Fibroblast of lung (primary cell): ENCODE data around the gene RAET1E.

Experiments used
- EZH2 ChIP-seq: IDR thresholded peaks from 2 replicates; pipeline ENCODE4 v1.5.1; 2012; ENCODE audit warnings: low read length, control low read depth, mild to moderate bottlenecking; ENCODE audit errors: missing control alignments
- TF ChIP-seq, protein P1 (sequence below), 2 donors: IDR thresholded peaks in 1 of 2; conservative IDR thresholded peaks in 1 of 2; 1 replicate in 1 of 2; 2 replicates in 1 of 2; pipeline ENCODE4 v1.5.1; 2011 to 2012; ENCODE audit warnings: low read length in 2 of 2, control low read depth in 1 of 2, inconsistent platforms in 1 of 2, low read depth in 1 of 2, mild to moderate bottlenecking in 1 of 2

DNA sequence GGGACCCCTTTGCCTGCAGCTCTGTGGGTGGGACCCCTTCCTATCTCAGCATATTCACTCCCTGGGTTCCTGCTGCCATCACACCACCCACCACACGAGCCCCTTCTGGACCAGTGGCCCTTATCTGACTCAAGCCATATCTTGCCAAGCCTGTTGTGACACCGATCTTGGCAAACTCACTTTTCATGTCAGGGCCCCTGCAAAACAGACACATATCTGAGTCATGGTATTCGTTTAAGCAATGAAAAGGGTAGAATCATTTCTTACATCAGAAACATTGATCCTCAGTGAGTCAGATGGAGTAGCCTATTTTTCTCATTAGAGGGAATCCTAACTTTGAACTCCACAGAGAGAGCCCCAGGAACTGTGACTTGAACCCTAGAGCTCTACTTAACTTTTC lies 10.6 kb downstream of the RAET1E start:
- TF ChIP-seq, protein P1, sequence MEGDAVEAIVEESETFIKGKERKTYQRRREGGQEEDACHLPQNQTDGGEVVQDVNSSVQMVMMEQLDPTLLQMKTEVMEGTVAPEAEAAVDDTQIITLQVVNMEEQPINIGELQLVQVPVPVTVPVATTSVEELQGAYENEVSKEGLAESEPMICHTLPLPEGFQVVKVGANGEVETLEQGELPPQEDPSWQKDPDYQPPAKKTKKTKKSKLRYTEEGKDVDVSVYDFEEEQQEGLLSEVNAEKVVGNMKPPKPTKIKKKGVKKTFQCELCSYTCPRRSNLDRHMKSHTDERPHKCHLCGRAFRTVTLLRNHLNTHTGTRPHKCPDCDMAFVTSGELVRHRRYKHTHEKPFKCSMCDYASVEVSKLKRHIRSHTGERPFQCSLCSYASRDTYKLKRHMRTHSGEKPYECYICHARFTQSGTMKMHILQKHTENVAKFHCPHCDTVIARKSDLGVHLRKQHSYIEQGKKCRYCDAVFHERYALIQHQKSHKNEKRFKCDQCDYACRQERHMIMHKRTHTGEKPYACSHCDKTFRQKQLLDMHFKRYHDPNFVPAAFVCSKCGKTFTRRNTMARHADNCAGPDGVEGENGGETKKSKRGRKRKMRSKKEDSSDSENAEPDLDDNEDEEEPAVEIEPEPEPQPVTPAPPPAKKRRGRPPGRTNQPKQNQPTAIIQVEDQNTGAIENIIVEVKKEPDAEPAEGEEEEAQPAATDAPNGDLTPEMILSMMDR (conservative IDR thresholded peaks at IDR 0.05 in 1 of 2, IDR thresholded peaks at IDR 0.05 in 1 of 2; ENCODE audit: low read depth in 1 of 2, low read length in 2 of 2), result no peak
- TF ChIP-seq EZH2, result no peak
